IMR-90 (cell line): ENCODE data around the gene LOXL3.

Source experiments
- BHLHE40 ChIP-seq: fragments of 150-350 bp; IDR thresholded peaks from 2 replicates; pipeline ENCODE4 v1.6.1; 2016; ENCODE audit warnings: mild to moderate bottlenecking, low read depth, low read length
- CEBPB ChIP-seq: IDR thresholded peaks from 2 replicates; pipeline ENCODE4 v1.6.1; 2012; ENCODE audit warnings: low read depth, low read length, improper control_type of control experiment
- MAFK ChIP-seq: IDR thresholded peaks from 2 replicates; pipeline ENCODE4 v1.6.1; 2012; ENCODE audit warnings: low read depth, low read length, improper control_type of control experiment
- MAZ ChIP-seq: IDR thresholded peaks from 2 replicates; pipeline ENCODE4 v1.6.1; 2012; ENCODE audit warnings: low read depth, mild to moderate bottlenecking, low read length, improper control_type of control experiment, moderate library complexity, borderline replicate concordance
- MXI1 ChIP-seq: IDR thresholded peaks from 2 replicates; pipeline ENCODE4 v1.6.1; 2012; ENCODE audit warnings: low read depth, mild to moderate bottlenecking, low read length, moderate library complexity, borderline replicate concordance
- NFE2L2 ChIP-seq: fragments of 150-350 bp; IDR thresholded peaks from 2 replicates; pipeline ENCODE4 v1.6.1; 2016; ENCODE audit warnings: low read depth, mild to moderate bottlenecking, low read length
- POLR2A ChIP-seq: IDR thresholded peaks from 2 replicates; pipeline ENCODE4 v1.6.1; 2012; ENCODE audit warnings: mild to moderate bottlenecking, low read depth, low read length
- RAD21 ChIP-seq: IDR thresholded peaks from 2 replicates; pipeline ENCODE4 v1.6.1; 2012; ENCODE audit warnings: low read length, improper control_type of control experiment
- RCOR1 ChIP-seq: IDR thresholded peaks from 2 replicates; pipeline ENCODE4 v1.6.1; 2012; ENCODE audit warnings: mild to moderate bottlenecking, low read length, improper control_type of control experiment; ENCODE audit not compliant: insufficient replicate concordance
- RFX5 ChIP-seq: IDR thresholded peaks from 2 replicates; pipeline ENCODE4 v1.8.0; 2012; ENCODE audit warnings: low read depth, mild to moderate bottlenecking, low read length, moderate library complexity
- SMC3 ChIP-seq: fragments of 150-350 bp; IDR thresholded peaks from 2 replicates; pipeline ENCODE4 v1.6.1; 2016; ENCODE audit warnings: low read depth, mild to moderate bottlenecking, antibody characterized with exemption, low read length, moderate library complexity
- USF2 ChIP-seq: fragments of 150-350 bp; IDR thresholded peaks from 2 replicates; pipeline ENCODE4 v1.6.1; 2017; ENCODE audit warnings: mild to moderate bottlenecking, antibody characterized with exemption, low read length, low read depth
- TF ChIP-seq, protein P1 (sequence below): conservative IDR thresholded peaks from 2 replicates; pipeline ENCODE4 v1.5.1; 2012; ENCODE audit warnings: mild to moderate bottlenecking, low read depth, low read length, improper control_type of control experiment
- TF ChIP-seq, protein P2 (sequence below): fragments of 150-350 bp; IDR thresholded peaks from 2 replicates; pipeline ENCODE4 v1.6.1; 2016; ENCODE audit warnings: low read depth, mild to moderate bottlenecking, low read length, moderate library complexity, borderline replicate concordance

DNA sequence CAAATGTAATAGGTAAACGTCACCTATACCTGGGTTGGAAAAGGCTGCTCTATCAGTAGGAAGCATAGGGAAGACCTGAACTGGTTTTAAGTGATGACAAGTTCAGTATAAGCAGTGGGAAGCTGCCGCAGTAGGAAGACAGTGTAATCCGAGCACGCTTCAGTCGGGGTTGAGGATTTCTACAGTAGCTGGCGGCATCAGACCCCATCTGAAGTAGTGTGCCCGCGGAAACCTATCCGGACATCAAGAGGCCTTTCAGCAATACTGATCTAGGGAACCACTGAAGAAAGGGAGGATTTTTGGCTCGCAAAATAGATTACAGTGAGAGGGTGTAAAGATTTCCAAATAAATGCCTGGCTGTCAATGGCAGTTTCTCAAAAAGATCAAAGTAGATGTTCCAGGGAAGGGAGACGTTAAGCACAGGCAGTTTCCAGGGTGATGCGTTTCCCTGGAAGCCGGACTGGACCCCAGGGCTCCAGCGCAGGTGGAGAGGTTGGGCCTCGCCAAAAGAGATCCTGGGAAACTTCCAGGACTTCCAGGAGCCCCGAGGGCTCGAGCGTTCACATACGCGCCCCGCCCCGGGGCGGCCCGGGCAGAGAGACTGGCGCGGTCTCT, 5.3 kb downstream of the LOXL3 start:
- no peak for TF ChIP-seq BHLHE40
- TF ChIP-seq, protein P1, sequence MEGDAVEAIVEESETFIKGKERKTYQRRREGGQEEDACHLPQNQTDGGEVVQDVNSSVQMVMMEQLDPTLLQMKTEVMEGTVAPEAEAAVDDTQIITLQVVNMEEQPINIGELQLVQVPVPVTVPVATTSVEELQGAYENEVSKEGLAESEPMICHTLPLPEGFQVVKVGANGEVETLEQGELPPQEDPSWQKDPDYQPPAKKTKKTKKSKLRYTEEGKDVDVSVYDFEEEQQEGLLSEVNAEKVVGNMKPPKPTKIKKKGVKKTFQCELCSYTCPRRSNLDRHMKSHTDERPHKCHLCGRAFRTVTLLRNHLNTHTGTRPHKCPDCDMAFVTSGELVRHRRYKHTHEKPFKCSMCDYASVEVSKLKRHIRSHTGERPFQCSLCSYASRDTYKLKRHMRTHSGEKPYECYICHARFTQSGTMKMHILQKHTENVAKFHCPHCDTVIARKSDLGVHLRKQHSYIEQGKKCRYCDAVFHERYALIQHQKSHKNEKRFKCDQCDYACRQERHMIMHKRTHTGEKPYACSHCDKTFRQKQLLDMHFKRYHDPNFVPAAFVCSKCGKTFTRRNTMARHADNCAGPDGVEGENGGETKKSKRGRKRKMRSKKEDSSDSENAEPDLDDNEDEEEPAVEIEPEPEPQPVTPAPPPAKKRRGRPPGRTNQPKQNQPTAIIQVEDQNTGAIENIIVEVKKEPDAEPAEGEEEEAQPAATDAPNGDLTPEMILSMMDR = no peak
- TF ChIP-seq POLR2A = no peak
- no peak for TF ChIP-seq RFX5
- TF ChIP-seq, protein P2, sequence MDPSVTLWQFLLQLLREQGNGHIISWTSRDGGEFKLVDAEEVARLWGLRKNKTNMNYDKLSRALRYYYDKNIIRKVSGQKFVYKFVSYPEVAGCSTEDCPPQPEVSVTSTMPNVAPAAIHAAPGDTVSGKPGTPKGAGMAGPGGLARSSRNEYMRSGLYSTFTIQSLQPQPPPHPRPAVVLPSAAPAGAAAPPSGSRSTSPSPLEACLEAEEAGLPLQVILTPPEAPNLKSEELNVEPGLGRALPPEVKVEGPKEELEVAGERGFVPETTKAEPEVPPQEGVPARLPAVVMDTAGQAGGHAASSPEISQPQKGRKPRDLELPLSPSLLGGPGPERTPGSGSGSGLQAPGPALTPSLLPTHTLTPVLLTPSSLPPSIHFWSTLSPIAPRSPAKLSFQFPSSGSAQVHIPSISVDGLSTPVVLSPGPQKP = no peak
- no peak for TF ChIP-seq USF2
- TF ChIP-seq MAZ = no peak
- TF ChIP-seq RAD21 = no peak
- no peak for TF ChIP-seq MAFK
- TF ChIP-seq NFE2L2 = no peak
- TF ChIP-seq CEBPB = no peak
- TF ChIP-seq SMC3 = no peak
- TF ChIP-seq RCOR1 = no peak
- no peak for TF ChIP-seq MXI1
